H1 (cell line): ENCODE data around the gene COL5A1. TPM values are rescaled to one million over a fixed set of nuclear protein-coding genes. Genes with fewer than 3 reads are reported as not detected.

Experiments used
- CTCF ChIA-PET: fragments of 300-600 bp; sonication (Branson Sonifier 250); formaldehyde crosslinking; loops from one replicate; lab custom pipeline; 2021; ENCODE audit not compliant: partially characterized antibody; lab: Charles Lee
- POLR2A ChIA-PET: fragments of 300-600 bp; sonication (Branson Sonifier 250); formaldehyde crosslinking; loops from one replicate; lab custom pipeline; 2021; ENCODE audit warnings: inconsistent platforms; ENCODE audit not compliant: partially characterized antibody; lab: Charles Lee
- DNase-seq, 2 experiments: peaks; one replicate each; pipeline versions ENCODE4 v3.0.0 to v3.0.0-alpha.2; 2010 to 2022; ENCODE audit warnings: low spot score in 2 of 2, low read depth in 1 of 2, mixed read lengths in 1 of 2
- FAIRE-seq: peaks from 2 replicates; lab custom pipeline; 2011; peaks lifted over from hg19 to GRCh38; lab: Jason Lieb, UNC
- H2AFZ ChIP-seq: 2 replicates; pipeline ENCODE4 v1.8.1; 2012; ENCODE audit warnings: low read length, inconsistent platforms
- H2AK5ac ChIP-seq: 2 replicates; pipeline ENCODE4 v1.6.1; 2013; ENCODE audit warnings: low read depth, low read length
- H2BK120ac ChIP-seq: replicated peaks from 2 replicates; pipeline ENCODE3; 2013; ENCODE audit warnings: low read depth, low read length, inconsistent platforms
- H2BK12ac ChIP-seq: 2 replicates; pipeline ENCODE4 v1.6.1; 2013; ENCODE audit warnings: low read depth, low read length
- H2BK15ac ChIP-seq: 2 replicates; pipeline ENCODE4 v1.6.1; 2013; ENCODE audit warnings: low read length
- H2BK20ac ChIP-seq: 2 replicates; pipeline ENCODE4 v1.6.1; 2013; ENCODE audit warnings: low read length
- H2BK5ac ChIP-seq: 2 replicates; pipeline ENCODE4 v1.6.1; 2013; ENCODE audit warnings: low read depth, low read length
- H3K14ac ChIP-seq: 2 replicates; pipeline ENCODE4 v1.6.1; 2013; ENCODE audit warnings: inconsistent platforms; ENCODE audit not compliant: insufficient read length
- H3K18ac ChIP-seq: 2 replicates; pipeline ENCODE4 v1.6.1; 2013; ENCODE audit warnings: low read length; ENCODE audit errors: extremely low read depth
- H3K23ac ChIP-seq: 2 replicates; pipeline ENCODE4 v1.6.1; 2013; ENCODE audit warnings: inconsistent platforms; ENCODE audit not compliant: insufficient read length
- H3K23me2 ChIP-seq: 2 replicates; pipeline ENCODE4 v1.6.1; 2013; ENCODE audit warnings: low read depth, low read length
- H3K27ac ChIP-seq: 2 replicates; pipeline ENCODE4 v1.6.1; 2011; ENCODE audit warnings: low read depth, low read length, inconsistent platforms
- H3K27me3 ChIP-seq, 4 experiments: replicated peaks in 1 of 4; 1 replicate in 1 of 4; 2 replicates in 3 of 4; pipeline versions ENCODE4 v1.6.1 to v1.8.1; 2011 to 2013; ENCODE audit warnings: low read length in 3 of 4, mild to moderate bottlenecking in 3 of 4, inconsistent platforms in 2 of 4, mixed read lengths in 2 of 4, moderate library complexity in 1 of 4; ENCODE audit not compliant: control insufficient read depth in 3 of 4, insufficient read depth in 3 of 4; ENCODE audit errors: extremely low read depth in 1 of 4
- H3K36me3 ChIP-seq, 4 experiments: 2 replicates each; pipeline versions ENCODE4 v1.6.1 to v1.8.1; 2011 to 2013; ENCODE audit warnings: mild to moderate bottlenecking in 4 of 4, low read length in 3 of 4, moderate library complexity in 2 of 4, control low read depth in 1 of 4, inconsistent platforms in 1 of 4; ENCODE audit not compliant: insufficient read depth in 4 of 4, control insufficient read depth in 2 of 4
- H3K4ac ChIP-seq: replicated peaks from 2 replicates; pipeline ENCODE3; 2013; ENCODE audit warnings: low read length, low read depth, mixed read lengths, inconsistent platforms; ENCODE audit not compliant: insufficient read length
- H3K4me1 ChIP-seq, 4 experiments: replicated peaks in 1 of 4; 1 replicate in 1 of 4; 2 replicates in 3 of 4; pipeline versions ENCODE4 v1.6.1 to v1.8.1; 2011 to 2013; ENCODE audit warnings: low read length in 3 of 4, inconsistent platforms in 2 of 4, mixed read lengths in 1 of 4; ENCODE audit not compliant: insufficient read depth in 4 of 4, control insufficient read depth in 3 of 4
- H3K4me2 ChIP-seq, 2 experiments: 2 replicates each; pipeline versions ENCODE4 v1.6.1 to v1.8.1; 2011 to 2013; ENCODE audit warnings: low read depth in 2 of 2, low read length in 2 of 2, control low read depth in 1 of 2, inconsistent platforms in 1 of 2, mild to moderate bottlenecking in 1 of 2; ENCODE audit not compliant: insufficient read depth in 1 of 2
- H3K4me3 ChIP-seq, 4 experiments: fragments of 200-600, 300-600 bp in 1 of 4; sonication (generic), shearing (Covaris generic), sonication (Bioruptor Twin) in 1 of 4; 2 replicates each; pipeline versions ENCODE4 v1.5.1 to v1.8.1; 2011 to 2016; ENCODE audit warnings: low read length in 4 of 4, low read depth in 3 of 4, control low read depth in 2 of 4, inconsistent platforms in 2 of 4, mild to moderate bottlenecking in 2 of 4, mixed read lengths in 1 of 4, moderate library complexity in 1 of 4; ENCODE audit not compliant: insufficient read depth in 2 of 4; ENCODE audit errors: extremely low read depth in 1 of 4
- H3K56ac ChIP-seq: replicated peaks from 2 replicates; pipeline ENCODE3; 2013; ENCODE audit warnings: low read depth, mild to moderate bottlenecking, mixed read lengths, low read length, inconsistent platforms; ENCODE audit not compliant: insufficient read length
- H3K79me1 ChIP-seq: 2 replicates; pipeline ENCODE4 v1.6.1; 2013; ENCODE audit warnings: low read depth, low read length, control low read depth
- H3K79me2 ChIP-seq, 2 experiments: 2 replicates each; pipeline versions ENCODE4 v1.6.1 to v1.8.1; 2012 to 2013; ENCODE audit warnings: low read length in 2 of 2, mild to moderate bottlenecking in 2 of 2, inconsistent platforms in 1 of 2; ENCODE audit not compliant: insufficient read depth in 2 of 2, control insufficient read depth in 1 of 2
- H3K9ac ChIP-seq, 4 experiments: replicated peaks in 1 of 4; 1 replicate in 1 of 4; 2 replicates in 3 of 4; pipeline versions ENCODE4 v1.6.1 to v1.8.1; 2011 to 2013; ENCODE audit warnings: low read depth in 3 of 4, low read length in 3 of 4, control low read depth in 2 of 4, mild to moderate bottlenecking in 2 of 4, moderate library complexity in 2 of 4, inconsistent platforms in 1 of 4; ENCODE audit errors: extremely low read depth in 1 of 4
- H3K9me3 ChIP-seq, 2 experiments: 2 replicates each; pipeline versions ENCODE4 v1.6.1 to v1.8.1; 2012 to 2013; ENCODE audit warnings: mild to moderate bottlenecking in 2 of 2, moderate library complexity in 2 of 2, control low read depth in 1 of 2, inconsistent platforms in 1 of 2, low read depth in 1 of 2, low read length in 1 of 2, mixed read lengths in 1 of 2; ENCODE audit not compliant: insufficient read depth in 2 of 2
- H4K20me1 ChIP-seq, 2 experiments: replicated peaks in 1 of 2; 2 replicates each; pipeline versions ENCODE3 to v1.8.1; 2011 to 2013; ENCODE audit warnings: inconsistent platforms in 2 of 2, low read length in 2 of 2, mild to moderate bottlenecking in 1 of 2; ENCODE audit not compliant: insufficient read depth in 2 of 2, control insufficient read depth in 1 of 2
- H4K5ac ChIP-seq: 2 replicates; pipeline ENCODE4 v1.6.1; 2013; ENCODE audit warnings: low read length, low read depth, mixed read lengths, inconsistent platforms; ENCODE audit not compliant: insufficient read length
- H4K8ac ChIP-seq: 2 replicates; pipeline ENCODE4 v1.8.0; 2013; ENCODE audit warnings: mild to moderate bottlenecking, moderate library complexity, low read length, inconsistent platforms; ENCODE audit not compliant: insufficient read depth; ENCODE audit errors: extremely low read depth
- H4K91ac ChIP-seq: replicated peaks from 2 replicates; pipeline ENCODE3; 2013; ENCODE audit warnings: low read length, mixed read lengths, inconsistent platforms; ENCODE audit not compliant: insufficient read length
- EZH2 ChIP-seq: fragments of 200-600 bp; sonication (generic); IDR thresholded peaks from 2 replicates; pipeline ENCODE4 v1.7.1; 2012; ENCODE audit warnings: low read depth, mild to moderate bottlenecking, moderate library complexity, low read length, inconsistent platforms; ENCODE audit not compliant: severe bottlenecking
- RAD21 ChIP-seq, 2 experiments: IDR thresholded peaks in 1 of 2; conservative IDR thresholded peaks in 1 of 2; 2 replicates each; pipeline ENCODE4 v1.6.1; 2011; ENCODE audit warnings: low read depth in 2 of 2, low read length in 2 of 2, improper control_type of control experiment in 1 of 2, inconsistent platforms in 1 of 2, mild to moderate bottlenecking in 1 of 2, moderate library complexity in 1 of 2
- SIN3A ChIP-seq, 2 experiments: IDR thresholded peaks in 1 of 2; conservative IDR thresholded peaks in 1 of 2; 2 replicates each; pipeline ENCODE4 v1.6.1; 2011 to 2012; ENCODE audit warnings: low read length in 2 of 2, improper control_type of control experiment in 1 of 2, low read depth in 1 of 2, mild to moderate bottlenecking in 1 of 2
- WGBS, 2 experiments: shearing (Covaris generic) in 1 of 2; methylation state at CpG; one replicate each; pipeline versions ENCODE4 v1.1.6 to v1.1.7; 2013 to 2015; ENCODE audit warnings: low lambda C conversion rate in 2 of 2, mixed read lengths in 2 of 2, inconsistent platforms in 1 of 2, low coverage in 1 of 2, missing lambda C conversion rate in 1 of 2; ENCODE audit not compliant: insufficient replicate concordance in 2 of 2, insufficient coverage in 1 of 2, insufficient read length in 1 of 2; ENCODE audit errors: extremely low coverage in 1 of 2, missing lambda C conversion rate in 1 of 2; 5-methylcytosine and 5-hydroxymethylcytosine counted together
- polyA plus RNA-seq, 7 experiments: library from polyadenylated mRNA; depleted of rRNA in 3 of 7; stranded (reverse) in 5 of 7; unstranded in 2 of 7; fragments of >200 nt in 5 of 7; fragments of 200-250 nt in 2 of 7; gene quantifications; 1 replicate in 5 of 7; 2 replicates in 1 of 7; 4 replicates in 1 of 7; pipeline versions ENCODE4 v1.2.1 to v1.2.3, GENCODE V29; 2011 to 2013; ENCODE audit warnings: missing spikeins in 2 of 7, mixed read lengths in 2 of 7
- total RNA-seq: library from RNA; stranded (reverse); fragmentation: NEBNext Ultra II Directional; extraction: Animal tissue kit (Norgen Biotek cat#: 25700); gene quantifications from 2 replicates; pipeline ENCODE4 v1.2.1, GENCODE V29; 2021

COL5A1 gene
- total and polyA plus RNA-seq, 2 of the 8 experiments (the other 6 are each of a cell fraction or from before 2014, with no cell fraction given), result 3.8 to 12.0 TPM

- Histone ChIP-seq H3K23ac (no peak overlapping the region), H3K4me3 (no peak overlapping the region), H2AFZ (no peak overlapping the region), H3K27ac (no peak overlapping the region), H3K14ac (no peak overlapping the region), H3K9me3 (peaks cover 11 to 13% of the 10 kb centered on the region in 2 experiments), H3K4me2 (no peak overlapping the region), H2BK12ac (no peak overlapping the region), H4K91ac (no peak overlapping the region), H4K8ac (no peak overlapping the region), H4K20me1 (no peaks in the 10 kb centered on the region), H3K56ac (no peak overlapping the region), H3K18ac (no peak overlapping the region), H3K36me3 (no peaks in the 10 kb centered on the region), H3K9ac (no peak overlapping the region), H4K5ac (no peak overlapping the region), H2BK20ac (no peak overlapping the region), H2AK5ac (no peak overlapping the region), H3K4ac (no peak overlapping the region), H3K79me1 (no peaks in the 10 kb centered on the region), H3K27me3 (no peaks in the 10 kb centered on the region), H2BK15ac (no peak overlapping the region), H3K79me2 (no peaks in the 10 kb centered on the region), H3K4me1 (peaks cover 0 to 6% (median 5%) of the 10 kb centered on the region in 4 experiments; a peak in 5 of 7 replicates), H2BK5ac (no peak overlapping the region), H3K23me2 (no peaks in the 10 kb centered on the region), H2BK120ac (no peak overlapping the region)
- TF ChIP-seq RAD21 (IDR thresholded peaks at IDR 0.05 in 1 of 2, conservative IDR thresholded peaks at IDR 0.05 in 1 of 2; ENCODE audit: low read depth in 2 of 2, low read length in 2 of 2) (no peak), EZH2 (no peak), SIN3A (conservative IDR thresholded peaks at IDR 0.05 in 1 of 2, IDR thresholded peaks at IDR 0.05 in 1 of 2; ENCODE audit: low read depth in 1 of 2, low read length in 2 of 2) (no peak)
- DNase-seq (no peak), FAIRE-seq (no peak)
- WGBS, 2 experiments, result 96% methylated on average over 8 of the region's 10 CpGs; no CpG with 5 or more reads in 1 of the 2 experiments
- CTCF ChIA-PET, result interaction anchor here (0.6 to 3.8 kb wide), 7 partner anchors 7 to 213 kb away, joined by 3 to 31 read pairs (median 4); no protein-coding TSS in a partner anchor
- POLR2A ChIA-PET, result no interaction called here
Observed at GRCh38 chr9:134663084-134663483, 21.5 kb downstream of the COL5A1 start.
